A673 (cell line): ENCODE data around the gene SPCS2. TPM values are rescaled to one million over a fixed set of nuclear protein-coding genes. Genes with fewer than 3 reads are reported as not detected.

ENCODE experiments used
- Bru-seq: library from RNA; stranded (reverse); fragments of 400-500 nt; gene quantifications from one replicate; lab custom pipeline; 2021; lab: Mats Ljungman, UMichigan
- BruChase-seq, 2 experiments: library from RNA; stranded (reverse); fragments of 400-500 nt; gene quantifications; one replicate each; lab custom pipeline; 2021; lab: Mats Ljungman, UMichigan
- BruUV-seq: library from RNA; stranded (reverse); fragments of 400-500 nt; replicated peaks from 2 replicates; lab custom pipeline; 2021; lab: Mats Ljungman, UMichigan
- CTCF ChIA-PET: fragments of 300-600 bp; sonication (Branson Sonifier 250); formaldehyde crosslinking; loops from one replicate; lab custom pipeline; 2022; ENCODE audit warnings: antibody characterized with exemption; lab: Charles Lee
- POLR2A ChIA-PET: fragments of 300-600 bp; sonication (Branson Sonifier 250); formaldehyde crosslinking; loops from one replicate; lab custom pipeline; 2022; ENCODE audit warnings: antibody characterized with exemption; ENCODE audit not compliant: low non-redundant PET; lab: Charles Lee
- DNase-seq: peaks from one replicate; pipeline ENCODE4 v3.0.0-alpha.2; 2015; ENCODE audit warnings: low spot score
- H3K27ac ChIP-seq: fragments of 200-600 bp; sonication (generic); 2 replicates; pipeline ENCODE4 v1.5.1; 2016; ENCODE audit warnings: mixed run types, low read depth, mild to moderate bottlenecking, mixed read lengths, antibody characterized with exemption, low read length; ENCODE audit not compliant: poor library complexity, severe bottlenecking
- H3K27me3 ChIP-seq: fragments of 200-600 bp; sonication (generic); replicated peaks from 2 replicates; pipeline ENCODE4 v1.6.1; 2017; ENCODE audit warnings: mixed run types, low read depth, mild to moderate bottlenecking, mixed read lengths, antibody characterized with exemption, low read length; ENCODE audit not compliant: insufficient read depth, poor library complexity
- H3K36me3 ChIP-seq: fragments of 200-600 bp; sonication (generic); 2 replicates; pipeline ENCODE4 v1.6.1; 2016; ENCODE audit warnings: mixed run types, mild to moderate bottlenecking, mixed read lengths, antibody characterized with exemption, low read length; ENCODE audit not compliant: insufficient read depth, poor library complexity, severe bottlenecking
- H3K4me1 ChIP-seq: fragments of 200-600 bp; sonication (generic); 2 replicates; pipeline ENCODE4 v1.6.1; 2017; ENCODE audit warnings: mixed run types, mild to moderate bottlenecking, mixed read lengths, antibody characterized with exemption, low read length; ENCODE audit not compliant: insufficient read depth, poor library complexity, severe bottlenecking
- H3K4me3 ChIP-seq: fragments of 200-600 bp; sonication (generic); 2 replicates; pipeline ENCODE4 v1.5.1; 2016; ENCODE audit warnings: low read depth, mixed run types, mild to moderate bottlenecking, mixed read lengths, low read length; ENCODE audit not compliant: poor library complexity, severe bottlenecking
- H3K9me3 ChIP-seq: fragments of 200-600 bp; sonication (generic); 2 replicates; pipeline ENCODE4 v1.6.1; 2016; ENCODE audit warnings: mixed run types, low read depth, mild to moderate bottlenecking, mixed read lengths, antibody characterized with exemption, low read length; ENCODE audit not compliant: poor library complexity, severe bottlenecking
- CTCF ChIP-seq: fragments of 300-800, 200-600 bp; sonication (generic); conservative IDR thresholded peaks from 2 replicates; pipeline ENCODE4 v1.5.1; 2017; ENCODE audit warnings: low read depth, mild to moderate bottlenecking, antibody characterized with exemption, low read length, moderate library complexity, mixed read lengths
- EZH2 ChIP-seq: fragments of 200-600 bp; sonication (generic); IDR thresholded peaks from 2 replicates; pipeline ENCODE4 v1.6.1; 2017; ENCODE audit warnings: borderline replicate concordance, low read depth, mild to moderate bottlenecking, mixed read lengths, antibody characterized with exemption, low read length; ENCODE audit not compliant: poor library complexity, severe bottlenecking
- intact Hi-C: fragments of 100-400 bp; cut with micrococcal nuclease; formaldehyde crosslinking; loops from one replicate; pipeline ENCODE4 v1.10.0; 2022; ENCODE audit not compliant: unreplicated experiment
- long read RNA-seq: library from polyadenylated mRNA; stranded (forward); transcript quantifications from one replicate; pipeline ENCODE4 v2.0.0, GENCODE V29; 2022
- total RNA-seq: library from RNA; stranded (reverse); gene quantifications from 2 replicates; pipeline ENCODE4 v1.2.3, GENCODE V29; 2021

SPCS2 gene
- total RNA-seq = 207 and 241 TPM in 2 replicates
- Bru-seq, nascent RNA = percentile 97 among the genes with signal in this experiment
- BruChase-seq, experiment 1, labeled RNA remaining after a 2-hour chase = percentile 93 among the genes with signal in this experiment
- BruChase-seq, experiment 2, labeled RNA remaining after a 6-hour chase = percentile 93 among the genes with signal in this experiment
- long read RNA-seq, transcript SPCS2-202 (4 exons, 772 nt) = major isoform, 8 of 43 reads
- long read RNA-seq, partial matches to known transcripts = 2 of 43 reads
- long read RNA-seq, other reads (novel, unspliced or antisense) = 26 of 43 reads

- Histone ChIP-seq H3K27me3 (no peaks in the 10 kb centered on the region), H3K36me3 (peaks cover 18% of the 10 kb centered on the region), H3K9me3 (no peaks in the 10 kb centered on the region), H3K4me3 (peak within 1 kb of the TSS; percentile 81), H3K4me1 (peaks cover 19% of the 10 kb centered on the region), H3K27ac (peak within 1 kb of the TSS; percentile 88)
- no peak for TF ChIP-seq EZH2
- TF ChIP-seq CTCF = no peak
- BruUV-seq = TSS peak; percentile 72
- ChIA-PET CTCF (no interaction called here), POLR2A (interaction anchor here (0.6 kb wide), 1 partner anchor 9 kb away, joined by 5 read pairs; no protein-coding TSS in a partner anchor)
- peak; percentile 100 for DNase-seq
- intact Hi-C loops = loop anchor here (5.0 kb wide), 1 partner anchor 457 kb away; the partner anchor contains the start of gene LIPT2
These were observed at the start of gene SPCS2, which contains the start of gene XRRA1 for GRCh38 chr11:74948898-74949752. TSS of gene SPCS2 (plus strand) at chr11:74949266. CDS start at chr11:74949286, 20 bp downstream. TSS of gene XRRA1 (minus strand) at chr11:74949091. CDS start at chr11:74940878, 8,213 bp downstream.

GRCh38 chr11:74902342-74902741 lies 46.7 kb upstream of the SPCS2 start:
- Histone ChIP-seq H3K36me3 (no peaks in the 10 kb centered on the region), H3K27ac (no peak overlapping the region), H3K9me3 (peaks cover 20% of the 10 kb centered on the region), H3K27me3 (no peaks in the 10 kb centered on the region), H3K4me1 (no peaks in the 10 kb centered on the region), H3K4me3 (no peak overlapping the region)
- TF ChIP-seq CTCF (no peak), EZH2 (no peak)
- CTCF ChIA-PET = no interaction called here
- BruUV-seq = no TSS peak
- no peak for DNase-seq
- intact Hi-C loops = no loop called here
- POLR2A ChIA-PET = no interaction called here

- no peak overlapping the region for H3K27ac ChIP-seq
- H3K4me3 ChIP-seq = no peak overlapping the region
- ChIA-PET POLR2A (interaction anchor here (0.7 kb wide), 1 partner anchor 168 kb away, joined by 4 read pairs; no protein-coding TSS in a partner anchor), CTCF (no interaction called here)
- no peak for DNase-seq
- no peaks in the 10 kb centered on the region for H3K4me1 ChIP-seq
- intact Hi-C loops = no loop called here
- no TSS peak for BruUV-seq
- TF ChIP-seq CTCF = no peak
- TF ChIP-seq EZH2 = no peak
- H3K9me3 ChIP-seq = peaks cover 14% of the 10 kb centered on the region
- no peaks in the 10 kb centered on the region for H3K36me3 ChIP-seq
- no peaks in the 10 kb centered on the region for H3K27me3 ChIP-seq
These were observed 43.7 kb upstream of the SPCS2 start for GRCh38 chr11:74905326-74905725.
